NCI-H2171 treated with DMSO at 0.1 percent for 48 hours (cell line): Measurements from ENCODE around the gene NKAIN2.
"Not testable (repeated sequence)": the region's sequence is repeated elsewhere in the genome, so short reads cannot be mapped to it uniquely, and the experiment has no call there.

Experiments
- DNase-seq: peaks from one replicate; lab custom pipeline; 2025; lab: John Stamatoyannopoulos, UW

NKAIN2 gene

DNA sequence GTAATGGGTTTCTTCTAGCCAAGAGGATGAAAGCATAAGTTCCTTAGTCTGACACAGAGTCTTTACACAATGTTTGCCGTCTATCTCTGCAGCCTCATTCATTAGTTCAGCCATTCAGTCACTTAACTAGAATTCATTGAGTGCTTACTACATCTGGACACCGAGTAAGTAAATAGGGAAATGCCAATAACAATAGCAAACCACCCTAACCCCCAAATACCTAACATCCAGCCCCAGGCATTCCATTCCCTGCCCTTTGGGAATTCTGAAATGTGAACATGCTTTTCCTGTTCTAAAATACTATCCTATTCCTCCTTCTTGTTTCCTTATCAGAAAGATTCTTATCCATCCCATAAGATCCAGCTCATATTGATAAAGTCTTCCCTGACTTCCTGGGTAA is 881.0 kb downstream of the NKAIN2 start:
- no peak for DNase-seq

DNA sequence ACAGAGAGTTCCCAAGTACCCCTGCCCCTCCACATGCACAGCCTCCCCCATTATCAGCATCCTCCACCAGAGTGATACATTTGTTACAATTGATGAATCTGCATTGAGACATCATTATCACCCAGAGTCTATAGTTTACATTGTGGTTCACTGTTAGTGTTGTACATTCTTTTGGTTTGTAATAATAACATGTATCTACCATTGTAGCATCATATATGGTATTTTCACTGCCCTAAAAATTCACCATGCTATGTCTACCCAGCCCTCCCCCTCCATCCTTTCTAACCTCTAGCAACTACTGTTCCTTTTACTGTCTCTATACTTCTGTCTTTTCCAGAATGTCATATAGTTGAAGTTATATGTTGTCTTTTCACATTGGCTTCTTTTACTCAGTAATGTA is 884.7 kb downstream of the NKAIN2 start:
- DNase-seq = no peak

DNA sequence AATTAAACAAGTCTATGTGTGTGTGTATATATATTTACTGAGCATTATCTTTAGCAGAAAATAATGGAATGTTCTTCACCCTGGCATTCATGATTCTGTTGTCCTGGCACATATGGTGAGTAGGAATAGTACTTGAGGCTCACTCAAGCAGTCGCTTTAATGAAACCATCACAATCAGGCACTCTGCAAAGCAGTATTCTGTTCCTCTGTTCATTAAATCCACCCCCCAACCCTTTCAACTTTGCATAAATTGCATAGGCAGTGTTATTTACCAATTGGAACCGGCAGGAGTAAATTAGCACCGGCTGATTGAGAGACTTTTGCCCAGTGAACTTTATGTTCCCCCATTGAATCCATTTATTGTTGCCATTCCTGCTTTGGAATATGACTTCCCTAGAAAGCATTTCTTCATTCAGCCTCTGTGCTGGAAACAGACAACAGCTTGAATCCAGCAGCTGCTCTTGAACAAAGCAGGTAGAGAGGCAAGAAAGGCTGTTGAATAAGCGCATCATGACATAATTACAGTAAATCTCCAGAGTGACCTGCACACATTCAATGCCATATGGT is 890.6 kb downstream of the NKAIN2 start:
- DNase-seq = peak; percentile 96

DNA sequence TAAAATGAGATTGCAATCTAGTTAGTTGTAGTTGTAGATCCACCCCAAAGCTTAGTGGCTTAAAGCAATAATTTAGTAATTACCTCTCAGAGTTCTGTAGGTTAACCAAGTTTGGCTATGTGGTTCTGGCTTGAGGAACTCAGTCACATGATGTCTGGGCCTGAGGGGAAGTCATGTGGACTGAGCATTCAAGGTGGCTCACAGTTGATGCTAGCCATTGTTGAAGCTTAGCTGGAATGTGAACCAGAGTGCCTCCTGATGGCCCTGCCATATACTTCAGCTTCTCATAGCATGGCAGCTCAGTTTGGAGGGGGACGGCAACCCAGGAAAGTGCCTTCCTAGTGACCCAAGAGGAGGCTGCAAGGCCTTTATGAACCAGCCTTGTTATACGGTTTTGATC is 895.4 kb downstream of the NKAIN2 start:
- DNase-seq = no peak

DNA sequence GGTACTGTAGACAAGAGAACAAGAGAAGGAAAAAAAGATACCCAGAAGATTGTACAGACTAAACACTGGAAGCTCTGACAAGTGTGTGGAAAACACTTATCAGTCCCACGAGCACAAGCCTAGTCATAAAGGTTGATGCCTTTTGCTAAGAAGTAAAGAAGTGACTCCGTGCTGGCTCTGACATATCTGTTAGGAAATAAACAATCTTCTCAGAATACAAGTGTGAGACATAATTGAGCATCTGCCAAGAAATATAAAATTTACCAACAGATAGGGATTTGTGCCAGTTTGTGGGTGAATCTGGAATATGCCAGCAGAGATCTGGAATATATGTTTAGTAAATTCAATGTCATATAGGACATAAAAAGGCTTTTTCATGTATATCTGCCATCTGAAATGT is 899.9 kb downstream of the NKAIN2 start:
- peak; percentile 12 for DNase-seq

DNA sequence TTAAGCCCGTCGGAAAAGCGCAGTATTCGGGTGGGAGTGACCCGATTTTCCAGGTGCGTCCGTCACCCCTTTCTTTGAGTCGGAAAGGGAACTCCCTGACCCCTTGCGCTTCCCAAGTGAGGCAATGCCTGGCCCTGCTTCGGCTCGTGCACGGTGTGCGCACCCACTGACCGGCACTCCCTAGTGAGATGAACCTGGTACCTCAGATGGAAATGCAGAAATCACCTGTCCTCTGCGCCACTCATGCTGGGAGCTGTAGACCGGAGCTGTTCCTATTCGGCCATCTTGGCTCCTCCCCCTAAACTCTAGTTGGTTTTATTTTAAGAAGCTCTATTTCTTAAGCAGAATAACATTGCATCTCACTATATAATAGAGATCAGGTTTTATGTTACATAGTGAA is 908.9 kb downstream of the NKAIN2 start:
- not testable (repeated sequence) for DNase-seq

DNA sequence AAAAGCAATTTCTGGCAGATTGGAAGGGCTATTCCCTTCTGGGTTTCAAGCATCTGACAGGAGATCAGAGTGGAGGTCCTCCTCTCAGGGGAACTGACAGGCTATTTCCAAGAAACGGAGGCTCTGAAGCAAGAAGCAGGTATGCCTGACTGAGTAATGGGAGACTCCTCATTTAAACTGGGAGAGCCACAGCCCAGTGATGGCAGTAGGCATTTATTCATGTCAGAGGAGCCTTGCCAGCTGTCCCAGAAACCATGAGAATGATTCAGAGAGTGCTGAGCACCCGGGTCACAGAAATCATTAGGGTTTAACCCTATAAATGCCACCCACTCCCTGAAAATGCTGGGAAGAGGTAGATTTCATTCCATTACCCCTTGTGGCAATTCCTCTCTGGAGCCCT is 911.1 kb downstream of the NKAIN2 start:
- peak; percentile 56 for DNase-seq

DNA sequence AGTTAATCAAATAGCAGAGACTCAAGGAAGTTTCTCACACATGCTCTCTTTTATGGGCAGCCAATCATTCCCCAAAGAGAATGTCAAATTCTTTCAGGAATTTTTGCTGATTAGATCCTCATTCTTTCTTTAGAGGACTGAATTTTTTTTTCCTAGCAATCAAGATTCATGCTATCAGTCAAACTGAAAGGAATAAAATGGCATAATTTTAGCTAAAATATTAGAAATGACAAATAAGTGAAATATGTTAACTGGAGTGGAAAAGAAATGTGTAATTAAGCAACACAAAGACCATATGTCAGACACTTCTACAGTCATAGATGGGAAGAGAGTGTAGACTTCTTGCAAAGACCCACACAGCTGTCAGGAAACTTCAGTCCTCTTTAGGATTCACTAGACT is 916.2 kb downstream of the NKAIN2 start:
- peak; percentile 94 for DNase-seq

DNA sequence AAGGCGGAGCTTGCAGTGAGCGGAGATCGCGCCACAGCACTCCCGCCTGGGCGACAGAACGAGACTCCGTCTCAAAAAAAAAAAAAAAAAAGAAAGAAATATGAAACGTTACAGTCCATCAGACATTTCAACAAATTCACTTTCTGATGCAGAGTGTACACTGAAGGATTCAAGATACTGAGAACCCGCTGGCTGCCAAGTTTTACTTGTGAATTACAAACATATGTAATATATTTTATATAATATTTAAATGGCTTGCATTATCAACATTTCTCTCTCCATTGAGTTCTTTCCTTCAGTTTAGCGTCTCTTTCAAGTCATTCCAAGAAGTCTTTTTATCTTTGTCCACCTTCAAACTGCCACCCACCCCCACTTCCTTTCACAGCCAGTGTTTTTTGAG is 917.7 kb downstream of the NKAIN2 start:
- DNase-seq = no peak

DNA sequence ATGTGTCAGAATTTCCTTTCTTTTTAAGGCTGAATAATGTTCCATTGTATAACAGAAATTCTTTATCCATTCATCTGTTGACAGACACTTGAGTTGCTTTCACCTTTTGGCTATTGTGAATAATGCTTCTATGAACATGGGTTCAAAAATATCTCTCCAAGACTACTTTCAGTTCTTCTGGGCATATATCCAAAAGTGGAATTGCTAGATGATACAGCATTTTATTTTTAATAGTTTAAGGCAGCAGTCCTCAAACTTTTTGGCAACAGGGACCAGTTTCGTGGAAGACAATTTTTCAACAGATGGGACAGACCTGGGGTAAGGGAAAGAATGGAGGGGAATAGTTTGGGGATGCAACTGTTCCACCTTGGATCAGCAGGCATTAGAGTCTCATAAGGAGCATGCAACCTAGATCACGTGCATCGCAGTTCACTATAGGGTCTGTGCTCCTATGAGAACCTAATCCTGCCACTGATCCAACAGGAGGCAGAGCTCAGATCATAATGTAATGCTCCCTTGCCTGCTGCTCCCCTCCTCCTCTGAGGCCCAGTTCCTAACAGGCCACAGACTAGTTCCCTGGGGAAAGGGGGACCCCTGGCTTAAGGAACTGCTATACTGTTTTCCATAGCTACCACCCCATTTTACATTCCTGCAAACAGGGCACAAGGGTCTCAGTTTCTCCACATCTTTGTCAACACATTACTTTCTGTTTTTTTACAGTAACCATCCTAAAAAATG is 918.6 kb downstream of the NKAIN2 start:
- no peak for DNase-seq

DNA sequence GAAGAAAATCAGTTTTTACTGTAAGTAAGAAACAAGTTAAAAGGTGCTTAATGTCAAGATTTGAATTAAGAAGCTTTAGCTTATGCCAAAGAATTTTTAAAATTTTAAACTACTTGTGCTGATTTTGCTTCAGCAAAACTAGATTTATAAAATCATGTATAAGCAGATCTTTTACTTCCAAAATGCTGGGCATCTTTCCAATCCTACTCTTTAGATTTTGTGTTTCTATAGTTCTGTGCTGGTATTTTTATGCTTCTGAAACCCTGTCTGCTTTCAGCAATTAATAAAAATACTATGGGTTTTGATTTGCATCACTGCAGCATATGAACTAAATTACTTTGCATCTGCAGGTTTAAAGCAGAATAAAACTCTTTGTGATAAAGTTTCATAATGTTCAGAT is 920.0 kb downstream of the NKAIN2 start:
- DNase-seq = no peak

DNA sequence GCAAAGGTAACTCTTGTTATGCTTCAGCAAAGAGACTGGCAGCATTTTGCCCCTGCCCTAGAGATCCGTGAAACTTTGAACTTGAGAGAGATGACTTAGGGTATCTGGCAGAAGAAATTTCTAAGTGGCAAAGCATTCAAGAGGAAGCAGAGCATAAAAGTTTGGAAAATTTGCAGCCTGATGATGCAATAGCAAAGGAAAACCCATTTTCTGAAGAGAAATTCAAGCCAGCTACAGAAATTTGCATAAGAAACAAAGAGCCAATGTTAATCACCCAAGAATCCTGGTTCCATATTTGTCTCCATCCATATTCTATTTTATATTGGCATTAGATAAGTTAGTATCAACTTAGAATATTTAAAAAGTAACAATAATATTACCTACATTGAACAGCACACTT is 934.1 kb downstream of the NKAIN2 start:
- DNase-seq = not testable (repeated sequence)

DNA sequence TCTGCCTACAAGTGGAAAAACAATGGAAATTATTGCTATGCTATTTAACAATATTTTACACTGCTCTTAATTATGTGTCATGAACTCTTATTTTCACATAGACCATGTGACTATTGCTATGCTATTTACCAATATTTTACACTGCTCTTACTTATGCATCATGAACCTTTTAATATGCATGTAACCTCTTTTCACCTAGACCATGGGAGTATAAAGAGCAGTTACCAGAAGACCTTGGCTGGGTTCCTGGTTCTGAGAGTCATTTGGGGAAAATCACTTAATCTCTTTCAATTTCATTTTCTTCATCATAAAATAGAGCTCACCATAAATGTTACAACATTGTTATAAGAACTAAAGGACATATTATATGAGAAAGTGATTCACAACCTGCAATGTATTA is 934.8 kb downstream of the NKAIN2 start:
- no peak for DNase-seq

DNA sequence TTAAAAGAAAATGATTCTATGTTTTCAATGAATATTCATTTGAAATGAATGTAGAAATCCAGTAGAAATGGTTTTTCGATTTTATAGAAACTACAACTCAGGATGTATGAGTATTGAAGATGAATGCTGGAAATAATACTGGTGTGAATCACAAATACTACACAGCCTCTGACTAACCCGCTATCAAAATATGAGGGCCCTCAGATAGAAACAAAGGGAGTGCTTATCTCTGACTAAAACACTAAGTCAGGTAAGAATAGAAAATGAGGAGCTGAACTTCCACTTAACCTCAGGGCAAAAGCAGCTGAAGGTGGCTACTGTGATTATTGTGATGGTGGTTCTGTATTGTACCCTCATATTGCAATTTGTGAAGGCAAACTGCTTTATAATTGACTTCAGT is 937.7 kb downstream of the NKAIN2 start:
- DNase-seq = no peak

DNA sequence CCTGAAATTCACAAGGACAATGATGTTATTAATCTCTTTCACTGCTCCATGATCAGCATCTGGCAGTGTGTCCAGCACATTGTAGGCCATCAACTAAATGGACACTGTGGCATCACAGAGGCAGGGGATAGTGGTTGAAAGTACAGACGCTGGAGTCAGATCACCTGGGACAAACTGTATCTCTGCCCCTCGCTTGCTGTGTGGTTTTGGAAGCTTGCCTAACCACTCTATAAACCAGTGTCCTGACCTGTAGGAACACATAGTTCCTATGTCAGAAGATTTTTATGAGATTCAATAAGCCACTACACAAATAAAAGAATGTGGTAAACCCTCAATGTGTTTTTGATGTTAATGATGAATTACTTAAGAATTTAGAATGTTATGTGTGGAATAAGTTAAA is 939.3 kb downstream of the NKAIN2 start:
- no peak for DNase-seq

DNA sequence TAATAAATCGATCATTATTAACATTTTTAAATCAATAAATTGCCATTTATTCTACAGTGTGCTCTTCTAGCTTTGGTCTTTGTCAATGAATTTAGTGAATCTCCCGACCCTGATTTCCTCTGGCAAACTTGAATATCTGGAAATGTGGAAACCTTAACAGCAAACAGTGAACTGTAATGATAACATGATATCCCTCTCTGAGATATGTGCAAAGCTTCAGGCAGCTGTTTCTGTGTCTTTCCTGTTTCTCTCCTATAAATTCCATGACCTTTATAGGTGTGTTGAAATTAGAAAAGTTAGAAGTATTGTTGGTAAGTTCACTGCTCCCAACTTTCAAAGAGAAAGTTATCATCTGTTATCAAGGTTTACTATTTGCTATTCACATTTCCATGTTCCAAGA is 939.8 kb downstream of the NKAIN2 start:
- no peak for DNase-seq

DNA sequence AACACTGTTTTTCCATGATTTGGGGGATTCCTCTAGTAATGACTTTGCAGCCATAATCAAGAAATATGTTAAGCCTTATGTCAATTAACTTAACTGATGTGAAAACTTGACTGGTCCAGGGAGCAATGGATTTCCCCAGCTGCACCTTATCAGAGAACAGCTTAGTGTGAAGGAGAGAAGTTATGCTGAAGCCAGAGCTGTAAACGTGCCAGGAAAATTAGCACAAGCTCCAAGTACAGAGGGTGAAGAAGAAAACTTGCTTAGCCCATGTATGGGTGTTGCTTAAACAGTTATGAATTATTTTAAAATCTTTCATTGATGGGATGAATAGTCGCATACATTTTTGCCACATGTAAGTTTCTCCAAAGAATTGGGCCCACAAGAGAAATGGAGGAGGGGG is 943.7 kb downstream of the NKAIN2 start:
- no peak for DNase-seq

DNA sequence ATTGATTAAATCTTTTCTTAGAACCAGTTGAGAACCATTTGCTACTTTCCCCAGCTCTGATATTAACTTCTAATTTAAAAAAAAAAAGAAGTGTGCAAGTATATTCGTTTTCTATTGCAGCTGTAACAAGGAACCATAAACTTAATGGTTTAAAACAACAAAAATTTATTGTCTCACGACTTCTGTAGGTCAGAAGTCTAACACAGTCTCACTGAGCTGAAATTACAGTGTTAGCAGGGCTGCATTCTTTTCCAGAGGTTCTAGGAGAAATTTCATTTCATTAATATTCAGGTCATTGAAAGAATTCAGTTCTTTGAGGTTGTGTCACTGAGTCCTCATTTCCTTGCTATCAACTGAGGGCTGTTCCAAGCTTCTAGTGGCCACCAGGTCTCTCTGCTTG is 945.1 kb downstream of the NKAIN2 start:
- DNase-seq = no peak

DNA sequence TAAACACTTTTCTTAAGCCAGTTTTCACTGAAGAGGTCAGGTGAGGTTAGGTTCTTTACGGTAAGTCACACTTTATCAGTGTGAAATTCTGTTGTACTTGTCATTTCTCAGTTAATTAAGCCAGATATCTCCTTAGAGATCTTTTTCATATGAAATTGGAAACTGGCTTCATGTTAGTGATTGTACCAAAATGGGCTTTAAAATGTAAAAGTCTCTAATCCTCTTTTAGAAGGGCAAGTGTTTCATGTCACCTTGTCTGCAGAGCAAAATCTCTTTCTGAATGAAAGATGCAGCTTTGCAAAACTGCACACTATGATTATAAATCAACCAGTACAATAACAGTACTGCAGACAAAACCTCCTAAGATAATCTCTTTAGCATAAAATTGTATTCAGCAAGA is 949.3 kb downstream of the NKAIN2 start:
- DNase-seq = no peak

DNA sequence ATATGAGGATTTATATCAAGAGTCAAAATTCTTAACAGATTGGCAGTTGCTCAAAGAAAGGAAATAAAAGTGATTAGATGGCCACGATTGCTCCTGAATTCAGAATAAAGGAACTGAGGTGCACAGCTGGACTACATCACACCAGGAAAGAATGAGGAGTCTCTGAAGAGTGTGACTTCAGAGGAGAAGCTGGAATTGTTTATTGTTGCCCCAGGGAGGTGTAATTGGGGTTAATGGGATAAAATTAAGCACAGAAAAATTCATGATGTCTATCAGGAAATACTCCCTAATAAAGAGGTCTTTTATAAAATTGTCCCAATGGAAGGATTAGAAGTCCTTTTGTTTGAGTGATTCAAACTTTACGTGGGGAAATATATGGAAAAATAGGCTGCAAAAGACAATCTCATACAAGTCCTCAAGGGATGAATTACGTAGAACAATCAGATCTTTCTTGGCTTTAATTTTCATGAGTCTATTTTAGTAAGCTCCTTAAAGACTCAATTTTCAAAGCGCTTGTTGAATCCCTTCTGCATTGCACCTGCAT is 950.0 kb downstream of the NKAIN2 start:
- no peak for DNase-seq

DNA sequence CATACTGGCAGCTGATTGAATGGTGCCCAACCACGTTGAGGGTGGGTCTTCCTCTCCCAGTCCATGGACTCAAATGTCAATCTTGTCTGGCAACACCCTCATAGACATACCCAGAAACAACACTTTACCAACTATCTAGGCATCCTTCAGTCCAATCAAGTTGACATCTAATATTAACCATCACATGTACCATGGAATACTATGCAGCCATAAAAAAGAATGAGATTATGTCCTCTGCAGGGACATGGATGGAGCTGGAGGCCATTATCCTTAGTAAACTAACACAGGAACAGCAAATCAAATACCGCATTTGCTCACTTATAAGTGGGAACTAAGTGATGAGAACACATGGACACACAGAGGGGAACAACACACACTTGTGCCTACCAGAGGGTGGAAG is 951.7 kb downstream of the NKAIN2 start:
- no peak for DNase-seq

DNA sequence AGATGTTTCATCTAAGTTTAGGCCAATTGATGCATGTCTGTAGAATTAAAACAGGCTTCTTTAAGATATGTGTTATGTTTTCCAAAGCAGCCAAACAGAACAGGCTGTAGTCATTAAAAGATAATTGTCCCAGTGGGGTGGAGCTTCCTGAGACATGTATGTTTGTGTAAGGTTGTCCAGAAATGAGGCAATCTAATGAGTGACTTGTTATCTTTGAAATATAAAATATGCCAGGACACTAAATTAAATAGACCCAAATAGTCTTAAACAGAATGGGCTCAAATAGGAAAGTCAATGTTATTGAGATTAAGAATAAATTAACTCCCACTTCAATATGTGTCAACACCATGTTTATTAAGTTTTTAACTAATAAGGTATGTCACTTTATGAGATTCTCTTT is 953.9 kb downstream of the NKAIN2 start:
- DNase-seq = no peak

DNA sequence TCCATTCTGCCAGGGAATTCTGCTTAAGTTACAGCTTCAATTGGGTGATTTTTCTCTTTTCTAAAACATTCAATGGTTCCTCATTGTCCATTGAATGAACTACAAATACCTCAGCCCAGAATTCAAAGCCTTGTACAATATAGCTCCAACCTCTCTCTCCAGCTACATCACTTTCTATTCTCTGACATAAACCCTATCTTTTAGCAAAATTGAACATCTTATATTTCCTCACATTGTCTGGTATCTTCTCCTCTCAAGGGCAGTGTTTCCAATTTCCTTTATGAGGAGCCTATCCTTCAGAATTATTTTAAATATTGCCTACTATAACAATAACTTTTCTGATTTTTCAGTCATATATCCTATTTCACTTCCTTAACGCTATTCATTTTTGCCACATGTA is 955.0 kb downstream of the NKAIN2 start:
- DNase-seq = no peak

DNA sequence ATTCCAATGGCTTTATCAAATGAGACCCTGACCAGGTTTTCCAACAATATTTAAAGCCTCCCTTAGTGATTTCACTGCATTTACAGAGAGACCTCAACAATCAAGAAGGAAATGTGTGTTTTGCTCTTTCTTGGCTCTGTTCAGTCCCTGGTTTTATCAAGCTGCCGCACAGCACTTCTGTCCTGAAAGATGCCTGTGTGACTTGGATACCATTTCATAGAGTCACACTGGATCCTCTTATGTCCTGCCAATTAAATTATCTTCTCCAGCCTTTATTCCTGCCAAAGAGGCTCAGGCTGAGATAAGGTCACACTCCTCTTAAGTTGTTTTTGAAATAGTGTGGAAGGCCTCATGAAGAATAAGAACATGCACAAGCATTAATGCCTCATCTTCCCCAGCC is 961.6 kb downstream of the NKAIN2 start:
- DNase-seq = no peak
